ENCODE results near the gene LIN37. TPM values are rescaled to one million over a fixed set of nuclear protein-coding genes. Genes with fewer than 3 reads are reported as not detected.

LIN37 gene
- total and polyA plus RNA-seq, 9 of the 15 experiments (the other 6 are each of a cell fraction or from before 2014, with no cell fraction given): 1.2 to 12.5 (median 8.6) TPM

DNA sequence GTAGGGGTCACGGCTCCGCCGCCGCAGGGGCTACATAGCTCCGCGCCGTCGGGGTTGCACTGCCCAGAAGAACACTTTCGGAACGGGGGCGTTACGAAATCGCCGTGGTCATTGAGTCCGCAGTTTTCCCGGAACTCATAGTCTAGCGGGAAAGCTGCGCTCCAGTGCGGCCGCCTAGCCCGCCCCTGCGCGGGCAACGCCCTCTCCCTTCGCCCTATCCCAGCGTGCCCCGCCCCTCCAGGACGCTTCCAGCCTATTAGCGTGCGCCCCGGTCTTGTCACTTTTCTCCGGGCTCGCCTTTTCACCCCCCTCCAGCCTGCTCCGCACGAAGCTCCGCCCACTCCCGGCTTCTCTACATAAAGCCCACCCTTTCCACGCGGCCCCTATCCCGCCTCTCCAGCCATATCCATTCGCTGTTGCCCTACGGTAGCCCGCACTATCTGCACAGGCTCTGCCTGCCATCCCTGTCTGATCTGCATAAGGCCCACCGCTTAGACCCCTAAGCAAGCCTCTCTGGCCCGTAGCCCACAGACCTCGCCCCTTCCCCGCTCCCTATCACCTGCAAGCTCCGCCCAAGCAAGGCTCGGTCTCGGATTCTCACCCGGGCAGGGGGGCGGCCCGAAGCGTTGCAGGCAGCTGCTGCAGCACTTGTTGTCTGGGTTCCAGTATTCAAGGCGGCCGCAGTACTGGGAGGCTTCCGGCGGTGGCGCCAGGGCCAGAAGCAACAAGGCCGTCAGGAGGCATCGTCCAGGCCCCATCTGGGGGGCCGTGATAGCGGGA lies 7.8 kb upstream of the LIN37 start (continued):
- no peak for TF ChIP-seq SRSF7 (optimal IDR thresholded peaks at IDR 0.05; ENCODE audit: low read depth, low read length)
- no peak for TF ChIP-seq ZEB2 (IDR thresholded peaks at IDR 0.05)
- TF ChIP-seq, protein P1, sequence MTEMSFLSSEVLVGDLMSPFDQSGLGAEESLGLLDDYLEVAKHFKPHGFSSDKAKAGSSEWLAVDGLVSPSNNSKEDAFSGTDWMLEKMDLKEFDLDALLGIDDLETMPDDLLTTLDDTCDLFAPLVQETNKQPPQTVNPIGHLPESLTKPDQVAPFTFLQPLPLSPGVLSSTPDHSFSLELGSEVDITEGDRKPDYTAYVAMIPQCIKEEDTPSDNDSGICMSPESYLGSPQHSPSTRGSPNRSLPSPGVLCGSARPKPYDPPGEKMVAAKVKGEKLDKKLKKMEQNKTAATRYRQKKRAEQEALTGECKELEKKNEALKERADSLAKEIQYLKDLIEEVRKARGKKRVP (CRISPR knock-in tag; IDR thresholded peaks at IDR 0.05): 0 out of 2 replicates have a peak, but pooled peaks have one; percentile 25
- TF ChIP-seq TBP (optimal IDR thresholded peaks at IDR 0.05; ENCODE audit: low read depth, low read length): peak; percentile 94
- TF ChIP-seq, protein P2, sequence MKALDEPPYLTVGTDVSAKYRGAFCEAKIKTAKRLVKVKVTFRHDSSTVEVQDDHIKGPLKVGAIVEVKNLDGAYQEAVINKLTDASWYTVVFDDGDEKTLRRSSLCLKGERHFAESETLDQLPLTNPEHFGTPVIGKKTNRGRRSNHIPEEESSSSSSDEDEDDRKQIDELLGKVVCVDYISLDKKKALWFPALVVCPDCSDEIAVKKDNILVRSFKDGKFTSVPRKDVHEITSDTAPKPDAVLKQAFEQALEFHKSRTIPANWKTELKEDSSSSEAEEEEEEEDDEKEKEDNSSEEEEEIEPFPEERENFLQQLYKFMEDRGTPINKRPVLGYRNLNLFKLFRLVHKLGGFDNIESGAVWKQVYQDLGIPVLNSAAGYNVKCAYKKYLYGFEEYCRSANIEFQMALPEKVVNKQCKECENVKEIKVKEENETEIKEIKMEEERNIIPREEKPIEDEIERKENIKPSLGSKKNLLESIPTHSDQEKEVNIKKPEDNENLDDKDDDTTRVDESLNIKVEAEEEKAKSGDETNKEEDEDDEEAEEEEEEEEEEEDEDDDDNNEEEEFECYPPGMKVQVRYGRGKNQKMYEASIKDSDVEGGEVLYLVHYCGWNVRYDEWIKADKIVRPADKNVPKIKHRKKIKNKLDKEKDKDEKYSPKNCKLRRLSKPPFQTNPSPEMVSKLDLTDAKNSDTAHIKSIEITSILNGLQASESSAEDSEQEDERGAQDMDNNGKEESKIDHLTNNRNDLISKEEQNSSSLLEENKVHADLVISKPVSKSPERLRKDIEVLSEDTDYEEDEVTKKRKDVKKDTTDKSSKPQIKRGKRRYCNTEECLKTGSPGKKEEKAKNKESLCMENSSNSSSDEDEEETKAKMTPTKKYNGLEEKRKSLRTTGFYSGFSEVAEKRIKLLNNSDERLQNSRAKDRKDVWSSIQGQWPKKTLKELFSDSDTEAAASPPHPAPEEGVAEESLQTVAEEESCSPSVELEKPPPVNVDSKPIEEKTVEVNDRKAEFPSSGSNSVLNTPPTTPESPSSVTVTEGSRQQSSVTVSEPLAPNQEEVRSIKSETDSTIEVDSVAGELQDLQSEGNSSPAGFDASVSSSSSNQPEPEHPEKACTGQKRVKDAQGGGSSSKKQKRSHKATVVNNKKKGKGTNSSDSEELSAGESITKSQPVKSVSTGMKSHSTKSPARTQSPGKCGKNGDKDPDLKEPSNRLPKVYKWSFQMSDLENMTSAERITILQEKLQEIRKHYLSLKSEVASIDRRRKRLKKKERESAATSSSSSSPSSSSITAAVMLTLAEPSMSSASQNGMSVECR (CRISPR knock-in tag; IDR thresholded peaks at IDR 0.05): peak; percentile 71; the same call in 1 of the 2 replicates
- no peak for TF ChIP-seq FOXA1 (IDR thresholded peaks at IDR 0.05; ENCODE audit: borderline replicate concordance)
- TF ChIP-seq ELF2 (CRISPR knock-in tag; IDR thresholded peaks at IDR 0.05): 0 out of 2 replicates have a peak, but pooled peaks have one; percentile 31
- TF ChIP-seq PTRF (tag; IDR thresholded peaks at IDR 0.05): no peak
- no peak for TF ChIP-seq EP300 (IDR thresholded peaks at IDR 0.05; ENCODE audit: low read length)
- TF ChIP-seq ASH1L (IDR thresholded peaks at IDR 0.05; ENCODE audit: borderline replicate concordance, low read depth, partially characterized antibody): no peak
- TF ChIP-seq, protein P3, sequence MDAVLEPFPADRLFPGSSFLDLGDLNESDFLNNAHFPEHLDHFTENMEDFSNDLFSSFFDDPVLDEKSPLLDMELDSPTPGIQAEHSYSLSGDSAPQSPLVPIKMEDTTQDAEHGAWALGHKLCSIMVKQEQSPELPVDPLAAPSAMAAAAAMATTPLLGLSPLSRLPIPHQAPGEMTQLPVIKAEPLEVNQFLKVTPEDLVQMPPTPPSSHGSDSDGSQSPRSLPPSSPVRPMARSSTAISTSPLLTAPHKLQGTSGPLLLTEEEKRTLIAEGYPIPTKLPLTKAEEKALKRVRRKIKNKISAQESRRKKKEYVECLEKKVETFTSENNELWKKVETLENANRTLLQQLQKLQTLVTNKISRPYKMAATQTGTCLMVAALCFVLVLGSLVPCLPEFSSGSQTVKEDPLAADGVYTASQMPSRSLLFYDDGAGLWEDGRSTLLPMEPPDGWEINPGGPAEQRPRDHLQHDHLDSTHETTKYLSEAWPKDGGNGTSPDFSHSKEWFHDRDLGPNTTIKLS (IDR thresholded peaks at IDR 0.05; ENCODE audit: borderline replicate concordance, low read depth): no peak; the same call in none of the 2 replicates
- no peak for TF ChIP-seq ZNF347 (CRISPR knock-in tag; IDR thresholded peaks at IDR 0.05; ENCODE audit: low read depth)
- TF ChIP-seq CBX3 (IDR thresholded peaks at IDR 0.05; ENCODE audit: borderline replicate concordance in 1 of 2, low read length in 2 of 2): no peak
- no peak for TF ChIP-seq RBM14 (IDR thresholded peaks at IDR 0.05; ENCODE audit: borderline replicate concordance, insufficient read depth, low read depth, low read length)
- TF ChIP-seq KAT7 (CRISPR knock-in tag; IDR thresholded peaks at IDR 0.05; ENCODE audit: borderline replicate concordance): 0 out of 2 replicates have a peak, but pooled peaks have one; percentile 50
- no peak for TF ChIP-seq POLR3A (IDR thresholded peaks at IDR 0.05; ENCODE audit: borderline replicate concordance, extremely low read depth, insufficient read depth, insufficient read length)
- TF ChIP-seq FOXO4 (CRISPR knock-in tag; IDR thresholded peaks at IDR 0.05): no peak
- TF ChIP-seq EHMT2 (IDR thresholded peaks at IDR 0.05): no peak
- no peak for TF ChIP-seq CGGBP1 (CRISPR knock-in tag; IDR thresholded peaks at IDR 0.05)

Measured in K562 (cell line).